Mesenteric fat pad (tissue), 1 donor: Measurements from ENCODE around the gene SNAPIN. TPM values are rescaled to one million over a fixed set of nuclear protein-coding genes. Genes with fewer than 3 reads are reported as not detected.

ENCODE experiments used
- DNase-seq: peaks from one replicate; pipeline ENCODE4 v3.0.0-alpha.2; 2020; ENCODE audit warnings: low spot score
- total RNA-seq: library from RNA; stranded (reverse); fragmentation: NEBNext Ultra II Directional; extraction: Animal tissue kit (Norgen Biotek cat#: 25700); gene quantifications from one replicate; pipeline ENCODE4 v1.2.1, GENCODE V29; 2021
- donor health status: DM: yes; HTN: yes; CAD: no.

The SNAPIN gene
- total RNA-seq, 1 donor from 2014 or later, result 44.5 TPM

- DNase-seq, result no peak
Measured at GRCh38 chr1:153673511-153673910, 15.0 kb downstream of the SNAPIN start.

DNA sequence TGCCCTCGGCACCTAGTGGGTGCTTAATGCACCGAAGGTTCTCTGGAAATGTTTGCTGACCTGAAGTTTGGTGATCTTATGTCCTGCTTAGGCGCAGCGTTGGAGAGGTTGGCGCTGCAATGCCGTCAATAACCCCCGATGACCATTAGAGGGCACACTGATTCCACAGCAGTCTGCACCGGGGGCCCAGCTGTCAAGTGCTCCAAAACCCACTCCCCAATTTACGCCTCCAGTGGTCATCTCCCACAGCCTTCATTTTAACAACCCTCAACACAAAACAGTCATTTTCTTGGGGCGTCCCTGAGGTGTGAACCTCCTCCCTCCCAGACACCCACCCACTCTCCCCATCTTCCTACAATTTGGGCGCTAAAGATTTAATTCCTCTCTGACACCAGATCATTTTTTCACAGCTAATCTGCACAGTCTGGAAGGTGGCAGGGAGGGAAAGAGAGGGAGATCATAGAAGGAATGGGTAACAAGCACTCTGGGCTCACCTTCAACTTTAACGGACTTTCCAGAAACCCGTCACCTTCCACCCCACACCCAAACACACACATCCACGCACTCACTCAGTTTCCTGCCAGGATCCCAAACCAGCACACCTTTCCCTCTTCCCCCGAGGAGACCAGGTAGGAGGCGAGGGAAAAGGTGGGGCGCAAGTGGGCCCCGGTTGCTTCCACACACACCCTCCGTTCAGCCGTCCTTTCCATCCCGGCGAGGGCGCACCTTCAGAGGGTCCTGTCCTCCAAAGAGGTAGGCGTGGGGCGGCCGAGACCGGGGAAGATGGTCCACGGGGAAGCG lies 19.4 kb downstream of the SNAPIN start:
- DNase-seq, result no peak

DNA sequence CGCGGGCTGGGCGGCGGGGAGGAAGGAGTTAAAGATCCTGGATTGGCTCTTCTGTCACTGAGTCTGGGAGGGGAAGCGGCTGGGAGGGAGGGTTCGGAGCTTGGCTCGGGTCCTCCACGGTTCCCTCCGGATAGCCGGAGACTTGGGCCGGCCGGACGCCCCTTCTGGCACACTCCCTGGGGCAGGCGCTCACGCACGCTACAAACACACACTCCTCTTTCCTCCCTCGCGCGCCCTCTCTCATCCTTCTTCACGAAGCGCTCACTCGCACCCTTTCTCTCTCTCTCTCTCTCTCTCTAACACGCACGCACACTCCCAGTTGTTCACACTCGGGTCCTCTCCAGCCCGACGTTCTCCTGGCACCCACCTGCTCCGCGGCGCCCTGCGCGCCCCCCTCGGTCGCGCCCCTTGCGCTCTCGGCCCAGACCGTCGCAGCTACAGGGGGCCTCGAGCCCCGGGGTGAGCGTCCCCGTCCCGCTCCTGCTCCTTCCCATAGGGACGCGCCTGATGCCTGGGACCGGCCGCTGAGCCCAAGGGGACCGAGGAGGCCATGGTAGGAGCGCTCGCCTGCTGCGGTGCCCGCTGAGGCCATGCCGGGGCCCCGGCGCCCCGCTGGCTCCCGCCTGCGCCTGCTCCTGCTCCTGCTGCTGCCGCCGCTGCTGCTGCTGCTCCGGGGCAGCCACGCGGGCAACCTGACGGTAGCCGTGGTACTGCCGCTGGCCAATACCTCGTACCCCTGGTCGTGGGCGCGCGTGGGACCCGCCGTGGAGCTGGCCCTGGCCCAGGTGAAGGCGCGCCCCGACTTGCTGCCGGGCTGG lies 20.2 kb downstream of the SNAPIN start, which contains the start of gene NPR1:
Gene NPR1, plus strand, starts transcription at position 170 of the 818 bp plus-strand sequence. Its CDS starts 421 bp downstream, at position 591.
- DNase-seq, result no peak

DNA sequence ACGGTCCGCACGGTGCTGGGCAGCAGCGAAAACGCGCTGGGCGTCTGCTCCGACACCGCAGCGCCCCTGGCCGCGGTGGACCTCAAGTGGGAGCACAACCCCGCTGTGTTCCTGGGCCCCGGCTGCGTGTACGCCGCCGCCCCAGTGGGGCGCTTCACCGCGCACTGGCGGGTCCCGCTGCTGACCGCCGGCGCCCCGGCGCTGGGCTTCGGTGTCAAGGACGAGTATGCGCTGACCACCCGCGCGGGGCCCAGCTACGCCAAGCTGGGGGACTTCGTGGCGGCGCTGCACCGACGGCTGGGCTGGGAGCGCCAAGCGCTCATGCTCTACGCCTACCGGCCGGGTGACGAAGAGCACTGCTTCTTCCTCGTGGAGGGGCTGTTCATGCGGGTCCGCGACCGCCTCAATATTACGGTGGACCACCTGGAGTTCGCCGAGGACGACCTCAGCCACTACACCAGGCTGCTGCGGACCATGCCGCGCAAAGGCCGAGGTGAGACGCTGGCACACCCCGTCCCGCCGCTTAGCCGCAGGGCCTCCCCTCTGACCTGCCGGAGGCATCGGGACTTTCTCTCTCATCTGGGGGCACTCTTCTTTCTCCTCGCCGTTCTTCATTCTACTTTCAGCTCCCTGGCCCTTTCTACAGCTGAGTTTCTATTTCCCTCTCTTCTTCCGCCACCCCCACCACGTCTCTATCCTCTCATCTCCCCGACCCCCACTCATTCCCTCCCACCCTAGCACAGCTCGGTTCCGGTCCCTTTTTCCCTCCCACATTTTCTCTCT lies 21.0 kb downstream of the SNAPIN start:
- no peak for DNase-seq

DNA sequence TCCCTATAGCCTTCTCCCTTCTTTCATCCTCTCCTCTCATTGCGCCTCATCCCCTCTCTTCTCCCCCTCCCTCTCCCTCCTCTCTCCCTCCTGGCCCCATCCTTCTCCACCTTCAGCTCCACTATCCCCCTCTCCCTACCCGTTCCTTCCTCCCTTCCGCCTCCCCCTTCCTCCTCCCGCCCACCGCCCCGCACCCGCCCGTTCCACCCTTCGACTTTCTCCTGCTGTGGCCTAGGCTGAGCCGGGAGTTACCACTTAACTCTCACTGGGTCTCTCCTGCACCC lies 21.6 kb downstream of the SNAPIN start:
- no peak for DNase-seq

DNA sequence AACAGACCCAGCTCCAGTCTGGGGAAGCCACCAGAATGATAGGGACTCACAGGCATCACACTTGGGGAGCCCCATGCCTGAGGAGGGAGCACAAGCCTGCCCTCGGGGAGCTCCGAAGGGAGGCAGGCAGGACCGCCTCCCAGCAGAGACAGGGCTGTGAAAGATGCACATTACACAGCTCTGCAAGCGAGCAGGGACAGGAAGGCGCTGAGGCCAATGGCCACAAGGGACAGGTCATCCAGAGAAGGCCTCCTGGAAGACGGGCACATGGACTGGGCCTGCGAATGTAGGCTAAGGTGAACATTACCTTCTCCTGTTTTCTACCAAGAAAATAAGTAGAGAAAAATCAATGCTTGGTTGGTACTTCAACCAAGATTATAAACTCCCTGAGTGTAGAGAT lies 24.2 kb downstream of the SNAPIN start:
- DNase-seq, result no peak

GRCh38 chr1:153683854-153684253 lies 25.4 kb downstream of the SNAPIN start:
- no peak for DNase-seq

DNA sequence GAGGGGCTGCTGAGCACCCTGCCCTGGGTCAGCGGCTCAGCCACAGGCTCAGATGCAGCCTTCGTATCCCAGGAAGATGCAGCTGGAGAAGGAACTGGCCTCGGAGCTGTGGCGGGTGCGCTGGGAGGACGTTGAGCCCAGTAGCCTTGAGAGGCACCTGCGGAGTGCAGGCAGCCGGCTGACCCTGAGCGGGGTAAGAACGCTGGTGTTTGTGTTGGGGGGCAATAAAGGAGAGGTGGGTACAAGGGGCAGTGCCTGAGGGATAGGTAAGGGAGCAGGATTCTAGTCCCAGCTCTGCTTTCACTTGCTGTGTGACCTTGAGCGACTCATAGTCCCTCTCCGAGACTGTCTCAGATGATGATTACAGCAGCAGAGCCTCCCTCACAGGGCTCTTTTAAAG lies 26.4 kb downstream of the SNAPIN start:
- DNase-seq, result no peak

GRCh38 chr1:153685544-153686340 lies 27.2 kb downstream of the SNAPIN start:
- no peak for DNase-seq

GRCh38 chr1:153687346-153688125 lies 29.0 kb downstream of the SNAPIN start:
- no peak for DNase-seq

DNA sequence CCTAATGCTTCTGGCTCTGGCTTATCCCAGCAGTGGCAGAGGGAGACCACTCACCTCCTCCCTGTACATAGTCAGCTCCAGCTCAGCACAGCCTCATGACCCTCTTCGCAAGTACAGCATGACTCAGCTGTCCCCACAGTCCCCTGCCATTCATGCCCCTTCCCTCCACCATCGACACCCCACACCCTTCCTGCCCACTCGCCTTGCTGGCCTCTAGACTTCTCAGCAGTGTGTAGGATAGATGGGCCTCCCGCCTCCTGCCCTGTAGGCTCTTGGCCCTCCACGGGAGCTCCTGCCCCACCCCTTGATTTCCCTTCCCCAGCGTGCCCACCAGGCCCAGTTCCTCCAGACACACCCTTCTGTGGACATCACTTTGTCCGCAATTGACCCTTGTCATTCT lies 29.8 kb downstream of the SNAPIN start:
- no peak for DNase-seq

DNA sequence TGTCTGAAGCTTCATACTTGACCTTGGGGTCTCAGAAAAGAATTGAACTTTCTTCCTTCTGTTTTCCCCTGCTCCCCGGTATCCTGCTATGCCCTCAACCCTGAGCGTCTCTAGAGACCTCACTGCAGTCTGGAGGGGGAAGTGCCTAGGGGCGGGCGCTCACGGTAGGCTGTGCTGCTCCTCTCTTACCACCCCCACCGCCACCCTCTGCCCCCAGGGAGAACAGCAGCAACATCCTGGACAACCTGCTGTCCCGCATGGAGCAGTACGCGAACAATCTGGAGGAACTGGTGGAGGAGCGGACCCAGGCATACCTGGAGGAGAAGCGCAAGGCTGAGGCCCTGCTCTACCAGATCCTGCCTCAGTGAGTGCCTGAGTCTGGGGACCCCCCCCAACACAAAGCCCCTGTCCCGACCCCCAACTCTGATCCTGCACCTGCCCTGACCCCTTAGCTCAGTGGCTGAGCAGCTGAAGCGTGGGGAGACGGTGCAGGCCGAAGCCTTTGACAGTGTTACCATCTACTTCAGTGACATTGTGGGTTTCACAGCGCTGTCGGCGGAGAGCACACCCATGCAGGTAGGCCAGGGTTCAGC lies 30.3 kb downstream of the SNAPIN start:
- DNase-seq, result no peak

DNA sequence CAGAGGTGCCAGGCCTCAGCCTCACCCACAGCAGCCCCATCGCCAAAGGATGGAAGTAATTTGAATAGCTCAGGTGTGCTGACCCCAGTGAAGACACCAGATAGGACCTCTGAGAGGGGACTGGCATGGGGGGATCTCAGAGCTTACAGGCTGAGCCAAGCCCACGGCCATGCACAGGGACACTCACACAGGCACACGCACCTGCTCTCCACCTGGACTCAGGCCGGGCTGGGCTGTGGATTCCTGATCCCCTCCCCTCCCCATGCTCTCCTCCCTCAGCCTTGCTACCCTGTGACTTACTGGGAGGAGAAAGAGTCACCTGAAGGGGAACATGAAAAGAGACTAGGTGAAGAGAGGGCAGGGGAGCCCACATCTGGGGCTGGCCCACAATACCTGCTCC lies 35.0 kb downstream of the SNAPIN start:
- no peak for DNase-seq

- no peak for DNase-seq
Measured at GRCh38 chr1:153696741-153697140, 38.2 kb downstream of the SNAPIN start.

- DNase-seq, result no peak
Measured at GRCh38 chr1:153697191-153698019, 38.9 kb downstream of the SNAPIN start.

DNA sequence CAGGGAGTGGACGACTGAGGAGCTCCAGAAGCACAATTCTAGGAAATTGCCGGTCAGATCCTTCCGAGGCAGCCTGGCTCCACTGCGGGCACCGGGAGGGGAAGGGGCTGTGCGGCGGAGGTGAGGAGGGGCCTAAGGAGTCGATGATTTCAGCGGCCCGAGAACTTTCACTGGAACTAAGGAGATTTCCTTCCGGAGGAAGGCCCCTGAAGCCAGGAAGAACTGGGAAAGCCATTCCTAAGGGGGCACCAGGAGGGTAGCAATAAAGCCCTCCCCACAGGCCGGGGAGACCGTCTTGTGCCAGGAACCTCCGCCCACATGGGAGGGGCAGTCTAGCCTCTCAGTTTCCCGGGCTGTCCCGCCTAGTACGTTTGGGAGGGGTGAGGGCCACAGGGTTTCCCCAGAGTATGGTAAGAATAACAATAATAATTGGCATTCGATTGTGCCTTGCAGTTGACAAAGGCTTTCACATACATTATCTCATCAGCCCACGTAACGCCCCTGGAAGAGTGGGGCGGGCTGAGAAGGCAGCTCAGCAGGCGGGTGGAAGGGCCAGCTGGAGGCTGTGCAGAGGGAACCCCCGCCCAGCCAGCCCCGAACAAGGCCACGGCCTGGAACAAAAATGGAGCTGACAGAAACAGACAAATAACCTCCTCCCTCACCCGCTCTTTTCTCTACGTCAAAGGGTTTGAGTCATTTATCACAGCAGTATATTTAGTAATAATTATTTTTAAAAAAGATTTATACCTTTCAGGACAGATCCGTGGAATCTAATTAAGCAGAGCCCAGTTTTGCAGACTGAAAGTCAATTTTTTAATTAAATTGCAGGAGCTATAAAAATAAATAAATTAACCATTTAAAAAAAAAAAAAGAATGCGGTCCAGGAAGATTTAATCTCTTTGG lies 39.8 kb downstream of the SNAPIN start:
- DNase-seq, result no peak

DNA sequence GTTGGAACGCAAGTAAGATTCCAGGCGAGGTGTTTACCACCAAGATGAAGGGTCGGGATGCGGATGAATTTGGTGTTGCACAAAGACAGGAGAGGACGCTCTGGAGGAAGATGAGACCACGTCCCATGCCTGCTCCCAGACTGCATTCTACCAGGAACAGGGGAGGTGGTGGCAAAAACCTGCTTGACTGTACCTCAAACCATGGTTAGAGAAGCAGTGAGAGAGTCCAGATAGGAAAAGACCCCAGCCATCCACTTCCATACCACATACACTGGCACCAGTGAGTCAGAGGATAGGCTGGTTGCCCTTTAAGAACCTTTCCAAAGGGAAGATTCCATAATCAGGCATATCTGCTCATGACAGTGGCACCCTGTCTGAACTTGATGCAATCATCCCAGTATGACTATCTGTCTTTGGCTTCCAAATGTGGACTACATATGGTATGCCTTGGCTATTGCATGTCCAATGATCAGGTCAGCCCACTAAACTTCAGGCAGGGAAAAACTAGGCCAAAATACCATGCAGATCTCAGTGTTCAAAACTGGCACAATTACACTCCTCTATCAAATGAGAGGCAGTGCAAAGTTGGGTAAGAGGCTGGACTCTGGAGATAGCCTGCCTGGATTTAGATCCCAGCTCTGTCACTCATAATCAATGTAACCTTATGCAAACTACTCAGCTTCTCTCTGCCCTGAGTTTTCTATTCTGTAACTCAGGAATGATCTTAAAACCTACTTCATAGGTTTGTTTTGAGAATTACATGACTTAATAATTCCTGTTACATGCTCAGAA lies 40.6 kb downstream of the SNAPIN start:
- no peak for DNase-seq
